WTC11 (cell line): ENCODE data around the gene CEP63.

ENCODE experiments used
- CTCF ChIP-seq: fragments of 200-600 bp; IDR thresholded peaks from 2 replicates; pipeline ENCODE4 v1.8.0; 2022; ENCODE audit warnings: antibody characterized with exemption
- E2F1 ChIP-seq: sonication (generic); formaldehyde crosslinking; IDR thresholded peaks from 2 replicates; pipeline ENCODE4 v1.8.0; 2022; ENCODE audit warnings: mild to moderate bottlenecking, missing genetic modification reagents
- EMX1 ChIP-seq: fragments of 250-450 bp; sonication (Bioruptor Pico); IDR thresholded peaks from 2 replicates; pipeline ENCODE4 v1.8.0; 2021; ENCODE audit warnings: mild to moderate bottlenecking
- MLX ChIP-seq: sonication (generic); formaldehyde crosslinking; IDR thresholded peaks from 2 replicates; pipeline ENCODE4 v1.8.1; 2023; ENCODE audit warnings: mild to moderate bottlenecking, missing genetic modification reagents, moderate library complexity
- ZBTB43 ChIP-seq: sonication (generic); formaldehyde crosslinking; IDR thresholded peaks from 2 replicates; pipeline ENCODE4 v1.8.1; 2023; ENCODE audit warnings: mild to moderate bottlenecking, missing genetic modification reagents

GRCh38 chr3:134453631-134454030 is 32.2 kb upstream of the CEP63 start:
- peak; percentile 37; the same call in 1 of the 2 replicates for TF ChIP-seq CTCF
- TF ChIP-seq ZBTB43, result no peak
- no peak for TF ChIP-seq EMX1 (CRISPR knock-in tag)
- TF ChIP-seq E2F1, result no peak
- TF ChIP-seq MLX (CRISPR knock-in tag), result no peak
